GM21786 (cell line): ENCODE results near the gene PLXNA4.

Source experiments
- ATAC-seq: cut with Tn5 transposase; IDR thresholded peaks from one replicate; pipeline ENCODE4 v1.9.1; 2021; ENCODE audit not compliant: unreplicated experiment

PLXNA4 gene

DNA sequence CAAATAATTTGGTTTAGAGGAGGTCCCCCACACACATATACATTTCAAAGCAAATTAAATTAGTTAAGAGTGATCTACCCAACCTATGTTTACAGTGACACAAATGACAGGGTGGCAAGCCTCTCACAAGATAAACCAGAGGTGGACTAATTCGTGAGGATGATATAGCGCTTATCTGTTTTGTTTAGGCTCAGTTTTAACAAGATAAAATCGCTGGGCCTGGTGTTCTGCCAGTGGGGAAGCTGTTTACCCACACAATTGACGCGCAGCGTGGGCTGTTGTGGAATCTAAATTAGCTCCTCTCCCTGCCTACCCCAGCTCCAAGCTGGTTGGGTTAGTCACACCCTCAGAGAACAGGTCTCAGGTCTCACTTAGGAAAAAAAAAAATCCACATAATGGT lies 16.7 kb upstream of the PLXNA4 start:
- no peak for ATAC-seq

DNA sequence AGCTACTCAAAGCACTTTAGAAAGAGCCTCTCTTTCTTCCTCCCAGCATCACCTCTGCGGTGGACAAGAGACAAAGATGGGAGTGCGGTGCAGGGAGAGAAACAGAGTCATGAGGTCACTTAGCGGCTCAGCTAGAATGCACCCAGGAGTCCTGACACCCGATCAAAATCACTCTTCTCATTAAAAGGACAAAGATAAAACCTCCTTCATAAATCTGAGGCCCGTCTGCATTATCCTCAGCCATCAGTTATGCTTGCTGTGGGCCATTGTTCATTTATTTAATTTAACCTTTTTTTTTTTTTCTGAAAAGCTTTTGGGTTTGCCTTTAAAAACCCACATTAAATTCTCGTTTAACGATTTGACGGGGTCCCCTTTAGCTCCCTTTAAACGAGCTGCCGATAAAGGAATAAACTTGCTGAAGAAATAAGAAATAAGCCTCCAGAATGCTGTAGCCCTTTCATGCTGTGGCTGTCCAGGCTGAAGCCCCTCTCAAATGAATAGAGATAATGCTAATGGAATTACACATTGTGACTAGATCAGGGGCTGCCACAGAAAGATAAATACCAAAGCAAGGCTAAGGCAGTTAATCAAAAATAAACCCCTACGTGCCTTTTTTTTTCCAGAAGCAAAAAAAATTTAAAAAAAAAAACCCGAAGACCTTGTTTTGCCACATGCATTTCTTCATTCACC lies 16.1 kb upstream of the PLXNA4 start:
- ATAC-seq = no peak

DNA sequence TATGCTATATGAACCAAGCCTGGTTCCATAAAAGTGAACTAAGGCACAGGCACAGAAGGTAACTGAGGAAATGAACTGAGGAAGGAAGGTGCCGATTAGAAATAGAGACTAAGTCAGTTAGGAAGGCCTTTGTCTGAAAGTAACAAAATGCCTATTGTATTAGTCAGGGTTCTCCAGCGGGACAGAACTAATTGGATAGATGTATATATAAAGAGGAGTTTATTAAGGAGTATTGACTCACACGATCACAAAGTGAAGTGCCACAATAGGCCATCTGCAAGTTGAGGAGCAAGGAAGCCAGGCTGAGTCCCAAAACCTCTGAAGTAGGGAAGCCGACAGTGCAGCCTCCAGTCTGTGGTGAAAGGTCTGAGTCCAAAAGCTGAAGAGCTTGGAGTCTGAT lies 13.9 kb upstream of the PLXNA4 start:
- no peak for ATAC-seq

DNA sequence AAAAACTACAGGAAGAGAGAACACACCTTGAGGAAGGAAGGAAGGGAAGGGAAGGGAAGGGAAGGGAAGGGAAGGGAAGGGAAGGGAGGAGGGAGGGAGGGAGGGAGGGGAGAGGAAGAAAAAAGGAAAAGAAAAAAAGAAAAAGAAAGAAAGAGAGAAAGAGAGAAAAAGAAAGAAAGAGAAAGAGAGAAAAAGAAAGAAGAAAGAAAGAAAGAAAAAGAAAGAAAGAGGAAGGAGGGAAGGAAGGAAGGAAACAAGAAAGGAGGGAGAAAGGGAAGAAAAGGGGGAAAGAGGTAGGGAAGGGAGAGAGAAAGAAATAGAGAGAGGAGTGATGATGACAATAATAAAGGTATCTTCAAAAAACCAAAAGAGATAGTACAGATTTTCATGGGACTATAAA lies 12.3 kb upstream of the PLXNA4 start:
- ATAC-seq = no peak

DNA sequence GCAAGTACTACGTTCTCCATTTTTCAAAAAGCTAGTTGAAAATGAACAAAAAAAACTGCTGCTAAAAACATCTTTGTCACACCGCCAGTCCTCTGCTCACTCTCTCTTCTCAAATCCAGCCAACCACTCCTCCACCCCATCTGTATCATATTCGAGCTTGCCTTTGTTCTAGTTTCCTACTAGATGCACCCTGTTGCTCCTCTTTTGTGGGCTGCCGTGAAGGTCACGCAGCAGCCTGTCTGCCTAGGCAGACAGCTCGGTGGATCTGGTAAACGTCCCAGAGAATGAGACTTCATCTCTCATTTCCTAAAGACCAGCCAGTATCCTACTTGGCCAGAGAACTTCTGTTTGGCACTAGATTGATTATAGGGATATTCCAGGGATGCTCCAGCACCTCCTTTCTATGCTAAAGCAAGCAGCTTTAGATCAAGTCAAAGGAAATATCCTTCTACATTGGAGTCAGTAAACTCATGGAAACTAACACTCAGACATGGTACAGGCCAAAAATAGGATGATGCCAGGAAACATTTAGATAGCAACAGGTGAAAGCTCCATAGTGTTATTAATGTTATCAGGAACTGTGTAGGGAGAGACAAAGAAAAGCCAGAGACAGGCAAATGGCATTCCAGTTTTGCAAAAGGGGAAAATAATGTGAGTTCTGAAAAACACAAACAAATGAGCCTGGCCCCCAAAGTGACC lies 8.7 kb upstream of the PLXNA4 start:
- no peak for ATAC-seq

DNA sequence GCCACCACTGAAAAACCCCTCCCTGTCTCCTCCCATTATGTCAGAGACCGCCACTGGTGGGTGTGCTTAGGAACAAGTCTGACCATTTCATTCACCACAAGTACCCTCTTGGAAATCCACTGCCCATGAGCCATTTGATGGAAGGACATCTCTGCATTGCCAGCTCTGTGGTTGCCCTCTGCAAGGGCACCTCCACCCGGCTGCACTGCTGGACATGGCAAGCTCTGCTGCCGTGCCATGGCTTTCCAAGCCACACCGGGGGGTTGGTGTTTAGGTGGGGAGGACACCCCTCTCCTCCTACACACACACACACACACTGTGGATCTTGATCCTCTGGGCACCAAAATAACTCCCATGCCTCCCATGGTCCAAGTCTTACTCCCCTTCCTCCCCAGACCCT lies 5.2 kb upstream of the PLXNA4 start:
- ATAC-seq = no peak

DNA sequence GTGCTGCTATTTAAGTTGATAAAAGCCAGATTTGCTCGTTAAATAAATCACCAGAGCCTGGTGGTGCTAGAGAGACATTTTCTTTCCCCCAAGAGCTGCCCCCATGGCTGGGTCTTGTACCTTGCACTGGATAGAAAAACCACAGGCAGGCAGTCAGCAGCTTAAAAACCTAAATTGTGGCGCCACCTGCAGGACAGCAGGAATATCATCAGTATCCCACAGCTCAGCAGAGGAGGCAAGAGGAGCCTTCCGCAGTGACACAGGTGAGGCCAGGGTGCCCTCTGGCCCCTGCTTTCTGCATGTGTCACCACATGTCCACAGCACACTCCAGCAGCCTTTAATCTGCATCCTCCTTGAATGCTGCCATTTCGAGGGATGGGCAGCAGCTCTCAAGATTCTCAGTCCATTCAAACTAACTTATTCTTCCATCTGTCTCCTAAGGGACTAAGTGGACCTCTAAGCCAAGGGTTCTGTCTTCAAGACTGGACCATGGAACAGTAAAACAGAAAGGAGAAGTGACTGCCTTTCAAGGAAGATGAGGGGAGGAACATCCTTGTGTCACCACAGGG lies 4.5 kb upstream of the PLXNA4 start:
- peak; percentile 69 for ATAC-seq

DNA sequence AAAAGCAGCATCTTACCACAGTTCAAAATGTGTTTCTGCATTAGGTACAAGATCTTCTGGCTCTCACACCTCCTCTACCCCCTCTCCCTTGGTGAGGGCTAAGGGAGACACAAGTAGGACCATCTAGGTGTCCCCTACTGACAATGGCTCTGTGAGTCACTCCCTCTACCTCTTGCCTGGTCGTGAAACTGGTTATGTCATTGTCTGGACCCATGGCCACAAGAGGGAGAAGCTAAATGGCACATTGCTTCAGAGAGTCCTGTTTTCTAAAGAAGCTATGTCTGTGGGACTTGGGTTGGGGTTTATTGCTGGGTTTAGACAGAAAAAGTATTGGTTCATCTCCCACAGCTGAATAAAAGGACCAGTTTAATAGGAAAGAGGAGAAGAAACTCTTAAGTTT lies 4.0 kb upstream of the PLXNA4 start:
- peak; percentile 20 for ATAC-seq

DNA sequence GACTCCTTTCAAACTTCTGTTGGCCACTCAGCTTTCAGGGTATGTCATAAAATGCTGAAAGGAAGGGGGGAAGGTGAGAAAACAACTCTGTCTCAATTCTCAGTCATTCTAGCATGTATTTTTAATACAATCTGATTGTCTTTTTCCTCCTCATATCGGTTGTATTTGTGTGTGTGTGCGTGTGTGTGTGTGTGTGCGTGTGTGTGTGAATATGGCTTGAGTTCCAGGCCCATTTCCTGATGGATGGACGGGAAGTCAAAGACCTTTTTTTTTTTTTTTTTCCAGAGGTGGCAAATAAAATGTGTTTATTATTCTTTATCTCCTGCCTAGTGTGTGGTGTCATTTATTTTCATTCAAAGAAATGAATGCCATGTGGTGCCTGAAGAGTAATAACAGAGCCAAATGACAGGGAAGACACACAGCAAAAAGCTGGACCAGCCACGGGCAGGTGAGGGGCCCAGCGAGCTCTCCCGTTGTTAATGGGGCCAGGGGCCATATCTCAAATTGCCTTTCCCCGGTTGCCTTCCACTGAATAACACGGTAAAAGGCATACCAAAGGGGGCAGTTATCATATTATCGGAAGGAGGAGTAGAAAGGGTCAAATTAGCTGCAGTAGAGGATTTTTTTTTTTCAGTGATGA lies 3.1 kb upstream of the PLXNA4 start:
- no peak for ATAC-seq

DNA sequence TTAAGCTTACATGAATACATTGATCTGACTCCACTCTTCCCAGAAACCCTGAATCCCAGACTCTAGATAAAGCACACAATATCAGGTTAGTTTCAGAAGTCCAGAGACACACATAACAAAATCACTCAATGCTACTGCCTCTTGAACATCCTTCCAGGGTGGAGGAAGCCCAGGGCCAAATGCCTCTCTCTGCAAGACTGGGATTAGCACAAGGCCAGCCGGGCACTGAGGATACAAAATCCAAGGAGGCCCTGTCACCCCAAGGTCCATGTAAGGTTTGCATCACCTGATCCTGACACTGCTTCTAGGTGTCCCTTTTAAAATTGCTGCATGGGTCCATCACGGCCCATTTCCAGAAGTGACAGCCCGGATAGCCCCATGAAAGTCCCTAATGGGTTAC lies 2.6 kb upstream of the PLXNA4 start:
- ATAC-seq = no peak

DNA sequence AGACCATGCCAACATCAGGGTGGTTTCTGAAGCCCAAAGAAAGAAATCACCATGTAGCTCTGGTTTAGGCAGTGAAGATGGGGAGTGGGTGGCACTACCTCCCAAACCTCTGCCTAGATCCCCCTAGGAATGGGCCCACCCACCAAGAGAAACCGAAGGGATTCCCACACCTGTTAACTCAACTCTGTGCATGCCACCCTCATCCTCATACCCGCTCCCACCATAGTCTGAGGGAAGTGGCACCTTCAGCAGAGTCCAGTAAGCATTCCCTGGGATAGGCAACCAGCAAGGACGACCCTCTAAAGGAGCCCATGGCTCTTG lies 1.7 kb upstream of the PLXNA4 start:
- no peak for ATAC-seq

DNA sequence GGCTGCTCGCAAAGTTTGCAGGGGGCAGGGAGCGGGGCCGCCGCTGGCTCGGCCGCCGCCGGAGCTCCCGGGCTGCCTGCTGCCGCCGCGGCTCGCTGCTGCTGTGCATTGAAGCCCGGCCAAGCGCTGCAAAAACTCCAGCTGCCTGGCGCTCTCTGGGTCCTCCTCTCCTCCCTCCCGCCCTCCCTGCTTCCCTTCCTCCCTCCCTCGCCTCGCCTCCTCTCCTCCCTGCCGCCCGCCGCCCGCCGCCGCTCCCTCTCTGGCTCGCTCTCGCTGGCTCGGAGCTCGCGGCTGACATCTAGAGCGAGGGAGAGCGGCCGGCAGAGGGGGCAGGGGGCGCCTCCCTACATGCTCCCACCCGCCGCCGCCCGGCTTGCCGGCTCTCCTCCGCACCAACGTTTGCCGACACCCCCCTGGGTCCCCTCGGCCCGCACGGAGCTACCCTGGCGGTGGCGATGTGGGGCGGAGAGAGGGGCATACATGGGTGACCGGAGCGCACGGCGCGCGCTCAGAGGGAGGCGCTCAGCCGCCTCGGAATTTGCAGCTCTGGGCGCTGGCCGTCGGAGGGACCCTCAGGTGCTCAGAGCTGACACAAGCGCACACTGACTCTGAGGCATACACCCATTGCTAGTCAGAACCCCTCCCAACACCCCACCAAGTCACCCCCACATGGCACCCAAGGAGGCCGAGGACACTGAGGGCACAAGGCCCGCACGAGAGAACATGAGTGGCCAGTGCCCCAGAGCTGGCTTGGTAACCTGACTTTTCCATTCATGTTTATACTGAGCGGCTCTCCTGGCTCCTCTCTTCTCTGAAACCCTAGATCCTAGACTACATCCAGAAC lies 1.2 kb upstream of the PLXNA4 start:
- no peak for ATAC-seq

DNA sequence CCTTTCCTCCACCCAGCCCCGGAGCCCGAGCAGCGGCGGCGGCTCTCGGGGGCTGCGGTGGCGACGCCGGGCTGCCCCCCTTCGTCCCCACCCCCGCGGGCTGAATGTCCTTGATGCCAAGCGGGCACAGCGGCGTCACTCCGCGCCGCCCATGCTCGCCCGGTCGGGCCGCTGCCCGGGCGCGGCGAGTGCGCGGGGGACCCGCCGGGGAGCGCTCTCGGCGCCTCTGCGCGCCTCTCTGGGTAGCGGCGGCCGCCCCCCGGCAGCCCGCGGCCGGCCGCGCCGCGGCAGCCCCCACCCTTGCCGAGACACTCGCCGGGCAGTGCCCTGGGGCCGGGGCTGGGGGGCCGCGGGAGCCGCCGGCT lies 433 bp upstream of the PLXNA4 start:
- ATAC-seq = no peak

DNA sequence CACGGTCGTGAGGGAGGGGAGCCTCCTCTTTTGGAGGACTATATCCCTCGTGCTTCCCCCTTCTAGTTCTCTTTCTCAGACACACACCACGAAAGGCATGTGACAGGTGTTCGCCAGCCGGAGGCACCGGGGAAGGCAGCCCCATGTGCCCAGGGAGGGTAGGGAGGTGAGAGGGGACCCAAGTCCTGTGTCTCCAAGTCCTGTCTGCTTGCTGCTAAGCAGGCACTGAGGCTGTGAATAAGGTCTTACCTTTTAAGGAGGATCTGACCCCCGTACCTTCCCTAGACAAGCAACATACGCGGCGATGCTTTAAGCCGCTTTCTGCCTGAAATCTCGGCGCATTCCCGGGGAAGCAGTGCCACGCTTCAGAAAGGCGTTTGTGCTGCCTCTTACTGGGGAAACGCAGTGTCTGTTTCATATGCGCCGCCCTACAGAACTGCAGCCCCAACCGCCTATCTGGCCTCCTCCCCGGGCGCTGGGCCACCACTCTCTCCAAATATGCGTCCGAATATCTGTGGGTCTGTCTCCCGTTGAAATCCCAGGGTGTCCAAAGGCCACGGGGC lies 770 bp downstream of the PLXNA4 start:
- ATAC-seq = no peak

DNA sequence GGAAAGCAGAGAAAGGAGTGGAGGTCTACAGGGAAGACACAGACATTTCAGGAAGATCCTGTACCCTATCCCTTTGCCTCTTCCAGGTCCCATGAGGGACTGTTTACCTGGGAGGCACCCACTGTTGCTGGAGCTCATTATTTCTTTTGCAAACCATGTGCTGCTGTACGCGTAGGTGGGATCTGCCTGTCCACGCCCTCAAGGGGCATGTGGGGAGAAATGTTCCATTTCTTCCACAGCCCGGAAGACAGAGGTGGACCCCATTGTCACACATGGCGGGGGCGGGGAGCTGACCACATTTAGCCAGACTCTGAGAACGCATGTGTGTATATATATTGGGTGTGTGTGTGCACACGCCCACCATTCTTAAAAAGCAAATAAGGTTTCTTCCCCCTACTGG lies 2.0 kb downstream of the PLXNA4 start:
- no peak for ATAC-seq

DNA sequence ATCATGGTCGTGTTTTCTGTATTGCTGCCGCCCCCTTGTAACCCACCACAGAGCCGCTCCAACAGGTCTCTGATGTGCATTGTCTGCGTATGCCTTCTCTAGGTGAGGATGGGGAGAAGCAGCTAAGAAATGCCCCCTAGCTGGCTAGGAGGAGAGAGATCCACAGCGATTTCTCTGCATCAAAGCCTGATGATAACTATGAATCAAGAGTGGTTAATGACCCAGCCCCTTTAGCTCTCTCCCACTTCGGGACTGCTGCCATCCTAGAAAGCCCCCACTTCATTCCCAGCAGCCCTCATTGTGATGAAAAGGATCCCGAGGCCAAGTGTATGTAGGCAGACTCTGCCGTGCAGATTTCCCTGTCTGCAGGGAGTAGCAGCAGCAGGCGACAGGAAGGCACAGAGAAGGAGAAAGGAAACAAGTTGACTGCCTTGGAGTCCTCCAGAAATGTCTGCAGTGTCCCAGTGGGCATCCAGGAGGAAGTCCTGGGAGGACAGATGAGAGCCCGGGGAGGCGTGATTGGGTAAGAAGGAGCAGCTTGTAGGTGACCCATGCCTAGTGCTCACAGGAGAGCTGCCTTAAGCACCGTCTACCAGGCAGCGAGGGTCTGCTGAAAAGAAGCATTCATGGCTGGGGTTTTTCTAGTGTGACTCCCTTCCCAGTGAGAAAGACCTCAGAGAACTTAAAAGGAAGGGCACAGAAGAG lies 2.9 kb downstream of the PLXNA4 start:
- no peak for ATAC-seq

DNA sequence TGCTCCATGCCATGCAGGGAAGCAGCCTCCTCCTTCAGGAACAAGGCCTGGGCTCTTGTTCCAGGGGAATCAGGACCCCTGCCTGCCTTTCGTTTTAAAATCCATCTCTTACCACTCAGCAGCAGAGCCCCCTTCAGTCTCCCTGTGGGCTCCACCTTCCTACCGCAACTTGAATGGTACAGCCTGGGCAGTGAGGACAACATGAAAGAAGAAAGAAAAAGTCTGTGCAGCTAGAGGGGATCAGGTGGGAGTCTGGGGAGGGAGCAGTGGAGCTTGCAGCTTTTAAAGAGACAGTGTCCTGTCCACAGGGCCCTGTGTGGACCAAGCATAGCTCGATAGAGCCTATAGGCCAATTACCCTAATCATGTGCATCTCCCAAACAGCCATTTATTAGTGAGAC lies 3.7 kb downstream of the PLXNA4 start:
- ATAC-seq = no peak

DNA sequence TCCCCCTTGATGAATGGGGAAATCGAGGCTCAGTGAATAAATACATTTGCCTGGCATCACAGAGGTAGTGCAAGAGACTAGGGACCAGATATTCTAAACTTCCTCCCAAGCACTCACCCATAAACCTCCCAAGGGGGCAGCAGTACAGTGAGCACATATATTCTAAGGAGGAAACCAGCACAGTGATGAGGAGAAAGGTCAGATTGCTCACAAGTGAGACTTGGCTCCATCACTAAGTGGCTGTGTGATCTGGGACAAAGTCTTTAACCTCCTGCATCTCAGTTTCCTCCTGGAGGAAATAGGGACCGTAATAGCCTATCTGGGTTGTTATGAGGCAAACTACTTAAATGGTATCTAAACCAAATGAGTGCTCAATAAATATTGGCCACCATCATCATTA lies 4.3 kb downstream of the PLXNA4 start:
- no peak for ATAC-seq

DNA sequence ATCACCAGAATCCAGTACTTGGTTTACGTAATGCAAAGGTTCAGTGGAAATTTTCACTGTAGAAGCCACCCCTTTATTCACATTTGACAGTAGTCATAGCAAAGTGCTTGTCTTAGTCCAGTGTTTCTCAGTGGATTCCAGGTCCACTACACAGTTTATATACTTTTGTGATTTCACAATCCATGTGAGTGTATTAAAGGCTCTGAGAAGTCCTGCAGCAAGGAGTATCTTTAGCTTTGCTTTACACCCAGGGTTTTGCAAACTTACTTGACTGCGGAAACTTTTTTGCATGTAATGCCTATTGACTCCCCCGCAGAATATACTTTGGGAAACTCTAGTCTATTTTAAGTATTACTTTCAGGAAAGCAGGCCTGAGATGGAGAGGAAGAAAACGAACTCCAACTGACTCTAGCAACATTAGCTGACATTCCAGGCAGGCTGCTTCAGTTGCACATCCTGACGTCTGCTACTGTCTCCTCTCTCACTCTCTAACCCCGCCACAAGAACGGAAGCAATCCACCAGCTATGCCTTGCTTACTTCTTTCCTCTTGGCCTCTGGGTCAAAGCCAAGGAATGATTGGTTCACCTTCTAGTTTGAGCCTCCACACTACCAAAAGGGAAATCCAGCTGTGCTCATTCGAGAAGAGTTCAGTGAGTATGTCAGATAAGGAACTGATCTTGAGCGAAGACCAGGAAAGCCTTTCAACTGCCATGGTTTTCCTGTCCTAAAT lies 6.2 kb downstream of the PLXNA4 start:
- no peak for ATAC-seq

DNA sequence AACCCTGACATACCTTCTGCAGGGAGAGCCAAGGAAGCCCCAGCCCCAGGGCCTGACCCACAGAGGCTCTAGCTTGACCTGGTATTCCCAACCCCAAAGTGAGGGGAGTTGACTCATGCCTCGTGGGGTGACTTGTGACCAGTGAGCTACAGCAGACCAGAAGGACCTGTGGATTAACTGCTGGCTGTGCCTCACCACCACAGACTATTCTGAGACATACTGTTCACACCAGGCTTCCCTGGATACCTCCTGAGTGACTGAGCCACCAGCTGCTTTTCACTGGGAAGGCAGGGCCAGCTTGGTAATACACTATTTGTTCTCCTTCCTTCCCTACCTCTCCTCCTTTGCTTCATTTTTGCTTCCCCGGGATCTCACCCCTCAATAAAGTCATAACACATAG lies 7.3 kb downstream of the PLXNA4 start:
- ATAC-seq = no peak
